IMR-90 (cell line): ENCODE results near the gene ITSN2.

ENCODE experiments used
- BHLHE40 ChIP-seq: fragments of 150-350 bp; IDR thresholded peaks from 2 replicates; pipeline ENCODE4 v1.6.1; 2016; ENCODE audit warnings: mild to moderate bottlenecking, low read depth, low read length
- CEBPB ChIP-seq: IDR thresholded peaks from 2 replicates; pipeline ENCODE4 v1.6.1; 2012; ENCODE audit warnings: low read depth, low read length, improper control_type of control experiment
- MXI1 ChIP-seq: IDR thresholded peaks from 2 replicates; pipeline ENCODE4 v1.6.1; 2012; ENCODE audit warnings: low read depth, mild to moderate bottlenecking, low read length, moderate library complexity, borderline replicate concordance
- POLR2A ChIP-seq: IDR thresholded peaks from 2 replicates; pipeline ENCODE4 v1.6.1; 2012; ENCODE audit warnings: mild to moderate bottlenecking, low read depth, low read length
- RCOR1 ChIP-seq: IDR thresholded peaks from 2 replicates; pipeline ENCODE4 v1.6.1; 2012; ENCODE audit warnings: mild to moderate bottlenecking, low read length, improper control_type of control experiment; ENCODE audit not compliant: insufficient replicate concordance
- RFX5 ChIP-seq: IDR thresholded peaks from 2 replicates; pipeline ENCODE4 v1.8.0; 2012; ENCODE audit warnings: low read depth, mild to moderate bottlenecking, low read length, moderate library complexity
- TF ChIP-seq, protein P1 (sequence below): conservative IDR thresholded peaks from 2 replicates; pipeline ENCODE4 v1.5.1; 2012; ENCODE audit warnings: mild to moderate bottlenecking, low read depth, low read length, improper control_type of control experiment
- TF ChIP-seq, protein P2 (sequence below): fragments of 150-350 bp; IDR thresholded peaks from 2 replicates; pipeline ENCODE4 v1.6.1; 2017; ENCODE audit warnings: mild to moderate bottlenecking, antibody characterized with exemption, low read length, low read depth

DNA sequence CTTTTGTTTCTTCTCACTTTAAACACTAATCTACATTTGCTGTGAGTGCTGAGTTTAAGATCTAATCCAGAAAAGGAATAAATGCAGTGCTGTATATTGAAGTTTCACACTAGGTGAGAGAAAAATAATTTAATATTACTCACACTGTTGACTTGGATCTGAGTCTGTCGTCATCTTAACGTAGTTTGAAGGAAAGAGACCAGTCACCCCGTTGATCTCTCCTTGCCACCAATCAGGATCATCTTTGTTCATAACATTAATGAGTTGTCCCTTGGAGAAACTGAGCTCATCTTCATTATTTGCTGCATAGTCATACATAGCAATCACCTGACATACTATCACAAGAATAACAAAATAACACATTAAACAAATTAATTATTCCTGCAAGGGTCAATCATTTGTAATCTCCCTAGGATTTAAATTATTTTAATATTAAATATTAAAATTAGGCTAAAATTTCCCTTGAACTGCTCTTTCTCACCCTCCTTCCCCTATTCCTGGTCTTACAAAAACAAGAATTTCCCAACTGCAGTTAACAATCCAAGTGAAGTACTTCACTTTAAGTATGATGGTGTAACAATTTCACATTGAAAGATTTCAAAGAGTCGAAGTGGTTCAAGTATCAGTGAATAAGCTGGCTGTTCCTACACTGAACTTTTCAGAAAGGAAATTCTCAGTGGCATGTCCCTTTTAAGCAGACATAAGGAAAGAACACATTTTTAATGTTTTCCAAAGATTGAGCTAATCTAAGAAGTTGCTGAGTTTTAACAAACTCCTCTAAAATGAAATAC, 114.2 kb downstream of the ITSN2 start:
- no peak for TF ChIP-seq RCOR1
- TF ChIP-seq, protein P1, sequence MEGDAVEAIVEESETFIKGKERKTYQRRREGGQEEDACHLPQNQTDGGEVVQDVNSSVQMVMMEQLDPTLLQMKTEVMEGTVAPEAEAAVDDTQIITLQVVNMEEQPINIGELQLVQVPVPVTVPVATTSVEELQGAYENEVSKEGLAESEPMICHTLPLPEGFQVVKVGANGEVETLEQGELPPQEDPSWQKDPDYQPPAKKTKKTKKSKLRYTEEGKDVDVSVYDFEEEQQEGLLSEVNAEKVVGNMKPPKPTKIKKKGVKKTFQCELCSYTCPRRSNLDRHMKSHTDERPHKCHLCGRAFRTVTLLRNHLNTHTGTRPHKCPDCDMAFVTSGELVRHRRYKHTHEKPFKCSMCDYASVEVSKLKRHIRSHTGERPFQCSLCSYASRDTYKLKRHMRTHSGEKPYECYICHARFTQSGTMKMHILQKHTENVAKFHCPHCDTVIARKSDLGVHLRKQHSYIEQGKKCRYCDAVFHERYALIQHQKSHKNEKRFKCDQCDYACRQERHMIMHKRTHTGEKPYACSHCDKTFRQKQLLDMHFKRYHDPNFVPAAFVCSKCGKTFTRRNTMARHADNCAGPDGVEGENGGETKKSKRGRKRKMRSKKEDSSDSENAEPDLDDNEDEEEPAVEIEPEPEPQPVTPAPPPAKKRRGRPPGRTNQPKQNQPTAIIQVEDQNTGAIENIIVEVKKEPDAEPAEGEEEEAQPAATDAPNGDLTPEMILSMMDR, result no peak
- no peak for TF ChIP-seq POLR2A
- no peak for TF ChIP-seq BHLHE40
- no peak for TF ChIP-seq RFX5
- TF ChIP-seq CEBPB, result no peak
- no peak for TF ChIP-seq MXI1
- TF ChIP-seq, protein P2, sequence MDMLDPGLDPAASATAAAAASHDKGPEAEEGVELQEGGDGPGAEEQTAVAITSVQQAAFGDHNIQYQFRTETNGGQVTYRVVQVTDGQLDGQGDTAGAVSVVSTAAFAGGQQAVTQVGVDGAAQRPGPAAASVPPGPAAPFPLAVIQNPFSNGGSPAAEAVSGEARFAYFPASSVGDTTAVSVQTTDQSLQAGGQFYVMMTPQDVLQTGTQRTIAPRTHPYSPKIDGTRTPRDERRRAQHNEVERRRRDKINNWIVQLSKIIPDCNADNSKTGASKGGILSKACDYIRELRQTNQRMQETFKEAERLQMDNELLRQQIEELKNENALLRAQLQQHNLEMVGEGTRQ, result no peak
